Adrenal gland (tissue), 12 donors: ENCODE data around the gene SPRY1. TPM values are rescaled to one million over a fixed set of nuclear protein-coding genes. Genes with fewer than 3 reads are reported as not detected.

Source experiments
- DNase-seq, 7 donors: peaks; one replicate each; pipeline ENCODE4 v3.0.0-alpha.2; 2019 to 2020
- H3K27ac ChIP-seq, 5 donors: fragments of 200-600 bp; sonication (generic) in 4 of 5; 1 replicate in 3 of 5; 2 replicates in 2 of 5; pipeline versions ENCODE4 v1.5.1 to v1.8.0; 2016 to 2020; ENCODE audit warnings: mild to moderate bottlenecking in 1 of 5
- H3K27me3 ChIP-seq: fragments of 200-600 bp; 2 replicates; pipeline ENCODE4 v1.8.0; 2021
- H3K36me3 ChIP-seq, 2 donors: fragments of 200-600 bp; replicated peaks in 1 of 2; 1 replicate in 1 of 2; 2 replicates in 1 of 2; pipeline versions ENCODE4 v1.5.1 to v1.8.0; 2018 to 2022
- H3K4me1 ChIP-seq, 2 donors: fragments of 200-600 bp; replicated peaks in 1 of 2; 1 replicate in 1 of 2; 2 replicates in 1 of 2; pipeline versions ENCODE4 v1.5.1 to v1.8.0; 2018 to 2021
- H3K4me3 ChIP-seq, 4 donors: fragments of 200-600 bp; sonication (generic) in 3 of 4; one replicate each; pipeline ENCODE4 v1.5.1; 2016 to 2018
- H3K9me3 ChIP-seq, 3 donors: fragments of 200-600 bp; sonication (generic) in 1 of 3; replicated peaks in 1 of 3; 1 replicate in 2 of 3; 2 replicates in 1 of 3; pipeline versions ENCODE4 v1.5.1 to v1.8.0; 2016 to 2021
- POLR2A ChIP-seq, 2 donors: fragments of 450-650 bp; IDR thresholded peaks; one replicate each; pipeline ENCODE4 v1.6.1; 2017; ENCODE audit warnings: antibody characterized with exemption in 2 of 2, mild to moderate bottlenecking in 2 of 2, moderate library complexity in 1 of 2
- WGBS, 4 donors: extraction: QIAGEN DNeasy Blood & Tissue Kit in 2 of 4; methylation state at CpG; one replicate each; pipeline versions ENCODE4 v1.1.5 to v1.1.7; 2013 to 2017; 5-methylcytosine and 5-hydroxymethylcytosine counted together
- intact Hi-C, 2 donors: fragments of 100-400 bp; cut with DNase I; formaldehyde crosslinking; loops; one replicate each; pipeline versions ENCODE4 v1.14.1 to v1.15.0; 2022 to 2023
- polyA plus RNA-seq, 3 donors: library from polyadenylated mRNA; stranded (reverse); fragments of 200-250 nt in 2 of 3; fragments of 350-450 nt in 1 of 3; fragmentation: Illumina TruSeq in 1 of 3; extraction: RNeasy Lipid Tissue Mini Kit (QIAGEN cat#74804) in 1 of 3; gene quantifications; one replicate each; pipeline ENCODE4 v1.2.3, GENCODE V29; 2013 to 2014
- total RNA-seq, 9 donors: library from RNA; depleted of rRNA in 4 of 9; stranded (reverse); fragments of >200 nt in 4 of 9; fragments of 120-200 nt in 1 of 9; fragmentation: NEBNext Ultra II Directional in 1 of 9; extraction: Animal tissue kit (Norgen Biotek cat#: 25700) in 1 of 9; gene quantifications; one replicate each; pipeline versions ENCODE4 v1.1.0 to v1.2.4, GENCODE V29; 2013 to 2023
- TF ChIP-seq, protein P1 (sequence below), 6 experiments: fragments of 450-650 bp in 4 of 6; fragments of 200-600 bp in 2 of 6; sonication (generic) in 1 of 6; IDR thresholded peaks; 1 replicate in 5 of 6; 2 replicates in 1 of 6; pipeline versions ENCODE4 v1.5.1 to v1.8.0; 2016 to 2021; ENCODE audit warnings: antibody characterized with exemption in 6 of 6, mild to moderate bottlenecking in 2 of 6, moderate library complexity in 1 of 6
- donor health status: healthy with polysubstance abuse.
- donor health status: Bipolar disorder and iron deficiency.
- donor health status: DM: yes; HTN: yes; CAD: no.
- donor health status: DM: no; HTN: no; CAD: no.
- donor health status: DM: no; HTN: no; CAD: no.
- donor health status: DM: yes; HTN: yes; CAD: no.

The SPRY1 gene
- total and polyA plus RNA-seq, 12 donors = 12.6 to 95.6 (median 57.4) TPM

GRCh38 chr4:123363729-123364128 is 32.9 kb upstream of the SPRY1 start:
- H3K9me3 ChIP-seq = no peaks in the 10 kb centered on the region
- H3K36me3 ChIP-seq = no peaks in the 10 kb centered on the region
- no peaks in the 10 kb centered on the region for H3K27me3 ChIP-seq
- no peak for DNase-seq
- intact Hi-C loops = no loop called here
- no peak overlapping the region for H3K4me3 ChIP-seq
- 83 to 93% (median 88%) methylated on average over 2 of the region's 2 CpGs for WGBS, 4 donors
- TF ChIP-seq POLR2A (IDR thresholded peaks at IDR 0.05) = no peak
- TF ChIP-seq, protein P1, sequence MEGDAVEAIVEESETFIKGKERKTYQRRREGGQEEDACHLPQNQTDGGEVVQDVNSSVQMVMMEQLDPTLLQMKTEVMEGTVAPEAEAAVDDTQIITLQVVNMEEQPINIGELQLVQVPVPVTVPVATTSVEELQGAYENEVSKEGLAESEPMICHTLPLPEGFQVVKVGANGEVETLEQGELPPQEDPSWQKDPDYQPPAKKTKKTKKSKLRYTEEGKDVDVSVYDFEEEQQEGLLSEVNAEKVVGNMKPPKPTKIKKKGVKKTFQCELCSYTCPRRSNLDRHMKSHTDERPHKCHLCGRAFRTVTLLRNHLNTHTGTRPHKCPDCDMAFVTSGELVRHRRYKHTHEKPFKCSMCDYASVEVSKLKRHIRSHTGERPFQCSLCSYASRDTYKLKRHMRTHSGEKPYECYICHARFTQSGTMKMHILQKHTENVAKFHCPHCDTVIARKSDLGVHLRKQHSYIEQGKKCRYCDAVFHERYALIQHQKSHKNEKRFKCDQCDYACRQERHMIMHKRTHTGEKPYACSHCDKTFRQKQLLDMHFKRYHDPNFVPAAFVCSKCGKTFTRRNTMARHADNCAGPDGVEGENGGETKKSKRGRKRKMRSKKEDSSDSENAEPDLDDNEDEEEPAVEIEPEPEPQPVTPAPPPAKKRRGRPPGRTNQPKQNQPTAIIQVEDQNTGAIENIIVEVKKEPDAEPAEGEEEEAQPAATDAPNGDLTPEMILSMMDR (IDR thresholded peaks at IDR 0.05) = no peak
- peaks cover 0 to 7% of the 10 kb centered on the region in 2 donors for H3K4me1 ChIP-seq
- no peak overlapping the region for H3K27ac ChIP-seq

GRCh38 chr4:123364906-123365305 is 31.7 kb upstream of the SPRY1 start:
- Histone ChIP-seq H3K27me3 (no peaks in the 10 kb centered on the region), H3K9me3 (peaks cover 0 to 3% (median 0%) of the 10 kb centered on the region in 3 donors), H3K4me1 (peaks cover 0 to 7% of the 10 kb centered on the region in 2 donors), H3K27ac (no peak overlapping the region), H3K4me3 (no peak overlapping the region), H3K36me3 (no peaks in the 10 kb centered on the region)
- intact Hi-C loops = no loop called here
- WGBS, 4 donors = 66 to 81% (median 81%) methylated on average over 3 of the region's 3 CpGs
- no peak for TF ChIP-seq POLR2A (IDR thresholded peaks at IDR 0.05)
- TF ChIP-seq, protein P1 (IDR thresholded peaks at IDR 0.05) = no peak
- DNase-seq = no peak

GRCh38 chr4:123365412-123365811 is 31.2 kb upstream of the SPRY1 start:
- peaks cover 0 to 4% (median 0%) of the 10 kb centered on the region in 3 donors for H3K9me3 ChIP-seq
- TF ChIP-seq POLR2A (IDR thresholded peaks at IDR 0.05) = no peak
- TF ChIP-seq, protein P1 (IDR thresholded peaks at IDR 0.05) = no peak
- no peak overlapping the region for H3K4me3 ChIP-seq
- no peaks in the 10 kb centered on the region for H3K36me3 ChIP-seq
- H3K27me3 ChIP-seq = no peaks in the 10 kb centered on the region
- H3K27ac ChIP-seq = no peak overlapping the region
- DNase-seq = no peak
- H3K4me1 ChIP-seq = peaks cover 0 to 7% of the 10 kb centered on the region in 2 donors
- WGBS, 4 donors = 78 to 94% (median 86%) methylated on average over 1 of the region's 1 CpG
- intact Hi-C loops = no loop called here

DNA sequence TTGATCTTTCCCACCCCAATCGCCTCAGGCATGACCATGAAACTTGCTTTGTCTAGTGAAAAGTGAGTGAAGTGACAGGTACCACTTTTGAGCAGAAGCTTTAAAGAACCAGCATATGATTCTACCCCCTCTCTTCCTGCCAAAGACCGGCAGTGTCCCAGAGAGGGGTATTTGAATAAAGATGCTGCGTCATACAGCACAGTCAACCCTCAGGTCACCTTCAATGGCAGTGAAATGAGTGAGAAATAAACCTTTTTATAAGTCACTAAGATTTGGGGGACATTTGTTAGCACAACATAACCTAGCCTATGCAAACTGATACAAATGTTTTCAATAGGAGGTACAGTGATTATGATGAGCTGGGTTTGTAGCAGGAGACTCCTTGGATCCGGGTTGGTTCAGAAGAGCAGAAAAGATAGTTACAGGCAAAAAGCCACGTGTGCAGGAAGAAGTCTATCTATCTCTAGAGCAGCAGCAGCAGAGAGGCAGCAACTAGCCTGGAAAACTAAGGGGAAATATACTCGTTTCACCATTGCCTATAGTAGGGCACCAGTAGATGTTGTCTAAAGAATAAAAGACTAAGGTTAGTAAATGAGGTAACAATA is 30.3 kb upstream of the SPRY1 start:
- Histone ChIP-seq H3K9me3 (peaks cover 0 to 4% (median 0%) of the 10 kb centered on the region in 3 donors), H3K4me1 (peaks cover 0 to 6% of the 10 kb centered on the region in 2 donors), H3K36me3 (no peaks in the 10 kb centered on the region), H3K4me3 (no peak overlapping the region), H3K27me3 (no peaks in the 10 kb centered on the region), H3K27ac (no peak overlapping the region)
- DNase-seq = no peak
- no peak for TF ChIP-seq POLR2A (IDR thresholded peaks at IDR 0.05)
- TF ChIP-seq, protein P1 (IDR thresholded peaks at IDR 0.05) = no peak
- WGBS, 4 donors = 67 to 79% (median 76%) methylated on average over 6 of the region's 6 CpGs
- intact Hi-C loops = no loop called here
